ENCODE results near the gene GJD2. TPM values are rescaled to one million over a fixed set of nuclear protein-coding genes. Genes with fewer than 3 reads are reported as not detected.
A peak's percentile ranks its signal among the peaks of the same experiment; 100 is the strongest.

GJD2 gene
- total RNA-seq, 1 donor from 2014 or later = not detected

- H3K4me1 ChIP-seq = no peaks in the 10 kb centered on the region
- no peaks in the 10 kb centered on the region for H3K9me3 ChIP-seq
- H3K27ac ChIP-seq = no peak overlapping the region
- H3K36me3 ChIP-seq = no peaks in the 10 kb centered on the region
- intact Hi-C loops (cut with DNase I) = no loop called here
- no peak for ATAC-seq
- DNase-seq = no peak
- no peak for TF ChIP-seq CTCF (IDR thresholded peaks at IDR 0.05)
- no peak overlapping the region for H3K4me3 ChIP-seq
- peaks cover 6% of the 10 kb centered on the region for H3K27me3 ChIP-seq
Observed at GRCh38 chr15:34716111-34716510, 38.7 kb downstream of the GJD2 start.

GRCh38 chr15:34714476-34715121 lies 40.2 kb downstream of the GJD2 start:
- Histone ChIP-seq H3K9me3 (no peaks in the 10 kb centered on the region), H3K36me3 (no peaks in the 10 kb centered on the region), H3K4me1 (no peaks in the 10 kb centered on the region), H3K27ac (no peak overlapping the region), H3K27me3 (peaks cover 6% of the 10 kb centered on the region), H3K4me3 (no peak overlapping the region)
- ATAC-seq (no peak), DNase-seq (no peak)
- intact Hi-C loops (cut with DNase I) = no loop called here
- no peak for TF ChIP-seq CTCF (IDR thresholded peaks at IDR 0.05)

- Histone ChIP-seq H3K4me3 (no peak overlapping the region), H3K27ac (no peak overlapping the region), H3K27me3 (peaks cover 3% of the 10 kb centered on the region), H3K36me3 (no peaks in the 10 kb centered on the region), H3K4me1 (no peaks in the 10 kb centered on the region), H3K9me3 (no peaks in the 10 kb centered on the region)
- TF ChIP-seq CTCF (IDR thresholded peaks at IDR 0.05) = no peak
- no peak for DNase-seq
- no peak for ATAC-seq
- intact Hi-C loops (cut with DNase I) = no loop called here
Observed at GRCh38 chr15:34713635-34714034, 41.2 kb downstream of the GJD2 start.

GRCh38 chr15:34709866-34710265 lies 44.9 kb downstream of the GJD2 start:
- Histone ChIP-seq H3K9me3 (no peaks in the 10 kb centered on the region), H3K4me1 (no peaks in the 10 kb centered on the region), H3K36me3 (no peaks in the 10 kb centered on the region), H3K4me3 (no peak overlapping the region), H3K27me3 (no peaks in the 10 kb centered on the region), H3K27ac (no peak overlapping the region)
- DNase-seq (no peak), ATAC-seq (no peak)
- no peak for TF ChIP-seq CTCF (IDR thresholded peaks at IDR 0.05)
- intact Hi-C loops (cut with DNase I) = no loop called here

GRCh38 chr15:34708422-34708821 lies 46.4 kb downstream of the GJD2 start:
- DNase-seq (no peak), ATAC-seq (peak; percentile 61)
- no peaks in the 10 kb centered on the region for H3K36me3 ChIP-seq
- intact Hi-C loops (cut with DNase I) = no loop called here
- no peak overlapping the region for H3K4me3 ChIP-seq
- H3K27me3 ChIP-seq = no peaks in the 10 kb centered on the region
- H3K4me1 ChIP-seq = no peaks in the 10 kb centered on the region
- no peaks in the 10 kb centered on the region for H3K9me3 ChIP-seq
- TF ChIP-seq CTCF (IDR thresholded peaks at IDR 0.05) = peak; percentile 60
- H3K27ac ChIP-seq = no peak overlapping the region

GRCh38 chr15:34701536-34701935 lies 53.3 kb downstream of the GJD2 start:
- no peaks in the 10 kb centered on the region for H3K36me3 ChIP-seq
- H3K27me3 ChIP-seq = no peaks in the 10 kb centered on the region
- H3K9me3 ChIP-seq = no peaks in the 10 kb centered on the region
- intact Hi-C loops (cut with DNase I) = no loop called here
- DNase-seq = no peak
- no peak overlapping the region for H3K4me3 ChIP-seq
- no peak overlapping the region for H3K27ac ChIP-seq
- ATAC-seq = no peak
- H3K4me1 ChIP-seq = no peaks in the 10 kb centered on the region
- no peak for TF ChIP-seq CTCF (IDR thresholded peaks at IDR 0.05)

Data from upper lobe of right lung (tissue), 1 donor.